ENCODE measurements around the gene SPATA18. TPM values are rescaled to one million over a fixed set of nuclear protein-coding genes. Genes with fewer than 3 reads are reported as not detected.

SPATA18 gene
- total and polyA plus RNA-seq, 10 donors: 0.18 to 3.3 (median 0.68) TPM

DNA sequence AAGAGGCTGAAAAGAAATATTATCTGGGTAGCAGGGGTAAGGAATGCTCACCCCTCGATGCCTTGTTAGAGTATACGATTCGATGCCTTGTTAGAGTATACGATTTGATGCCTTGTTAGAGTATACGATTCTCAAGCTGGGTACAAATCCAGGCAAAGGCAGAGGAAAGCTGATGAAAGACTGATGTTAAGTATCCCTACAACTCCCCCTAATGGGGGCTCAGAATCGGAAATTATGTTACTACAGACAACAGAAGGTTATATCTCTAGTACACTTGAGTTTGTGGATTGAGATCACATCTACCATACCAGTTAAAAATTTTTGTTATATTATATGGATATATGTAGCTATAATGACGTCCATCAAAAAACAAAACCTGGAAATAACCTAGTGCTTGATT, 35.7 kb upstream of the SPATA18 start:
- no peak overlapping the region for H3K4me3 ChIP-seq
- no peak for DNase-seq
- WGBS, 5 donors: 67 to 76% (median 73%) methylated on average over 7 of the region's 7 CpGs
- no peaks in the 10 kb centered on the region for H3K4me1 ChIP-seq
- H3K27ac ChIP-seq: no peak overlapping the region
- intact Hi-C loops (cut with DNase I; ENCODE audit: low total_unique reads): no loop called here
- H3K9me3 ChIP-seq: no peaks in the 10 kb centered on the region
- H3K27me3 ChIP-seq (replicated peaks in 1 of 7): no peaks in the 10 kb centered on the region
- H3K36me3 ChIP-seq: no peaks in the 10 kb centered on the region
- TF ChIP-seq POLR2A (IDR thresholded peaks at IDR 0.05): no peak

DNA sequence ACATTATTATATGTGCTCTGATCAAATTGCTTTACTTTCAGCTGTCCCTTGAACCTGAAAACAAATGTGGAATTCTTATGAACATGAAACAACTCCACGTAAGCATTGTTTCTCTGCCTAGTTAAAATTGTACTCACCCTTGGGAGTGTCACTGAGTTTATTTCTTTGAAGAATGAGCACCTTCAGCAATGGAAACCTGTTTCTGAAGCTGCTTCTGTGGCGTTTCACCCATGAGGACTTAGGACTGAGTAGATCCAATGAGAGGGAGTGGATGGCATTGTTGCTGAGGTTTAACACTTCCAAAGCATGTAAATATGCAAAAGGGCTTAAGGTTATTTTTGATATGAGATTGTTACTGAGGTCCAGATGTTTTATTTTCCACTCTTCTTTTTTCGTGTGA, 34.1 kb upstream of the SPATA18 start:
- no peaks in the 10 kb centered on the region for H3K9me3 ChIP-seq
- H3K4me1 ChIP-seq: no peaks in the 10 kb centered on the region
- no peaks in the 10 kb centered on the region for H3K36me3 ChIP-seq
- intact Hi-C loops (cut with DNase I; ENCODE audit: low total_unique reads): no loop called here
- DNase-seq: no peak
- TF ChIP-seq POLR2AphosphoS5 (IDR thresholded peaks at IDR 0.05): no peak
- TF ChIP-seq, protein P1, sequence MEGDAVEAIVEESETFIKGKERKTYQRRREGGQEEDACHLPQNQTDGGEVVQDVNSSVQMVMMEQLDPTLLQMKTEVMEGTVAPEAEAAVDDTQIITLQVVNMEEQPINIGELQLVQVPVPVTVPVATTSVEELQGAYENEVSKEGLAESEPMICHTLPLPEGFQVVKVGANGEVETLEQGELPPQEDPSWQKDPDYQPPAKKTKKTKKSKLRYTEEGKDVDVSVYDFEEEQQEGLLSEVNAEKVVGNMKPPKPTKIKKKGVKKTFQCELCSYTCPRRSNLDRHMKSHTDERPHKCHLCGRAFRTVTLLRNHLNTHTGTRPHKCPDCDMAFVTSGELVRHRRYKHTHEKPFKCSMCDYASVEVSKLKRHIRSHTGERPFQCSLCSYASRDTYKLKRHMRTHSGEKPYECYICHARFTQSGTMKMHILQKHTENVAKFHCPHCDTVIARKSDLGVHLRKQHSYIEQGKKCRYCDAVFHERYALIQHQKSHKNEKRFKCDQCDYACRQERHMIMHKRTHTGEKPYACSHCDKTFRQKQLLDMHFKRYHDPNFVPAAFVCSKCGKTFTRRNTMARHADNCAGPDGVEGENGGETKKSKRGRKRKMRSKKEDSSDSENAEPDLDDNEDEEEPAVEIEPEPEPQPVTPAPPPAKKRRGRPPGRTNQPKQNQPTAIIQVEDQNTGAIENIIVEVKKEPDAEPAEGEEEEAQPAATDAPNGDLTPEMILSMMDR (IDR thresholded peaks at IDR 0.05 in 8 of 11, conservative IDR thresholded peaks at IDR 0.05 in 3 of 11): no peak
- no peak for TF ChIP-seq POLR2A (IDR thresholded peaks at IDR 0.05)
- 79 to 91% (median 86%) methylated on average over 3 of the region's 3 CpGs for WGBS, 5 donors
- no peaks in the 10 kb centered on the region for H3K27me3 ChIP-seq (replicated peaks in 1 of 7)
- H3K27ac ChIP-seq: no peak overlapping the region
- no peak overlapping the region for H3K4me3 ChIP-seq

DNA sequence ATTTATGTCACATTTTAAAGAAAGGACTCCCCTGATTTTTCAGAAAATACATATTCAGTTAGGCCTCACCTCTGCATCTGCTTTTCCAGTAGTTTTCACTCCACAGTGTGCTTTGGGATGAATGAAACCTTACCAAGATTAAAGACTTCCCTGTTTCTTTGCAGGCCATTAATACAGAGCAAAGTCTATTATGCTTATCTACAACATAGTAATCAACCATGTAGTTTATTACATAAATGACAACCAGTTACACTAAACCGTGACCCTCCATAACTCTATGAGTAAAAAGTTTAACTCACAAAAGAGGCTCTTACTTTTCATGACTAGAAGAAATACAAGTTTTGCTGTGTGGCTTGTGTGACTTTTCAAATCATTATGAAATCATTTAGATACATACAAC, 33.3 kb upstream of the SPATA18 start:
- no peaks in the 10 kb centered on the region for H3K27me3 ChIP-seq (replicated peaks in 1 of 7)
- no peak overlapping the region for H3K27ac ChIP-seq
- intact Hi-C loops (cut with DNase I; ENCODE audit: low total_unique reads): no loop called here
- H3K4me3 ChIP-seq: no peak overlapping the region
- no peaks in the 10 kb centered on the region for H3K4me1 ChIP-seq
- DNase-seq: no peak
- no peaks in the 10 kb centered on the region for H3K9me3 ChIP-seq
- 47 to 97% (median 51%) methylated on average over 1 of the region's 1 CpG for WGBS, 5 donors
- TF ChIP-seq, protein P1 (IDR thresholded peaks at IDR 0.05 in 8 of 11, conservative IDR thresholded peaks at IDR 0.05 in 3 of 11): no peak
- TF ChIP-seq POLR2AphosphoS5 (IDR thresholded peaks at IDR 0.05) (no peak), POLR2A (IDR thresholded peaks at IDR 0.05) (no peak)
- H3K36me3 ChIP-seq: peaks cover 0 to 5% (median 1%) of the 10 kb centered on the region in 6 donors

DNA sequence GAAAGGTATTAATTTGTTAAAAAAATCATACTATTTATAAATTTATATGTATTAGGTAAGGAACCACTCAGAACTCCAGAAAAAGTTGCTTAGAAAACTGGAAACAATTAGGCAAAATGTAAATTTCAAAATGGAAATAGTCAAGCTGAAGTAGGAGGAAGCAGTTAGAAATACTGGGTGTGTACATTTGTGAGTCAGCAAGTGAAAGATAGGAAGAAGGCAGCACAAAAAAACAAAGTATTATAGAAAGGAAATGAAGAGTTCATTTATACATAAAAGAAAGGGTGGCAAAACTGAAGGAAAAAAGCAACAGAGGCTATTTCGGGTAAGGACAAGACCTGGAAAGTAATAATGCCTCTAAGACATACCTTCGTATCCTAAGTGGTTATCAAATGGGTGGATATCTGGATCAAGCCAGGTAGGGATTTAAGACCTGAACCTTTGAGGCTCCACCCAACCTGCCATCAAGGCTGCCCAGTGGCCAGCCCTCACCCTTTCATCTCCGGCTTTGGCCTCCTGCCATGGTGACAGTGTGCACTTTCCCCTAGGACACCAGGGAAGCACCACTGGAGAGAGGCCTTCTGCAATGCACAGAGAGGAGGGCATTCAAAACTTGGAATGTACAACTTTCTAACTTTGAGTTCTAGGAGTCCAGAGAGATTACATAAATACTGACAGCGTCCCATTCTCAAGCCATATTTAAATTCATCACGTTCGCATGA, 31.0 kb upstream of the SPATA18 start, which contains the start of gene LRRC66:
Gene LRRC66 (minus strand): TSS at position 428 of the 722 bp plus-strand sequence. CDS start 2,750 bp downstream, outside the sequence.
- DNase-seq: no peak
- H3K36me3 ChIP-seq: peaks cover 0 to 27% (median 10%) of the 10 kb centered on the region in 6 donors
- no peaks in the 10 kb centered on the region for H3K4me1 ChIP-seq
- no peak within 1 kb of the TSS for H3K27ac ChIP-seq
- intact Hi-C loops (cut with DNase I; ENCODE audit: low total_unique reads): loop anchor here (5.0 kb wide), 1 partner anchor 123 kb away; no protein-coding TSS in a partner anchor
- no peaks in the 10 kb centered on the region for H3K27me3 ChIP-seq (replicated peaks in 1 of 7)
- no peak within 1 kb of the TSS for H3K4me3 ChIP-seq
- H3K9me3 ChIP-seq: no peaks in the 10 kb centered on the region
- 88 to 97% (median 89%) methylated on average over 6 of the region's 6 CpGs for WGBS, 5 donors
- TF ChIP-seq POLR2A (IDR thresholded peaks at IDR 0.05): no peak
- TF ChIP-seq, protein P1 (IDR thresholded peaks at IDR 0.05 in 8 of 11, conservative IDR thresholded peaks at IDR 0.05 in 3 of 11): no peak
- TF ChIP-seq POLR2AphosphoS5 (IDR thresholded peaks at IDR 0.05): no peak

Data from spleen (tissue), 11 donors.